Measurements from ENCODE around the gene HHLA2. TPM values are rescaled to one million over a fixed set of nuclear protein-coding genes. Genes with fewer than 3 reads are reported as not detected.

HHLA2 gene
- total RNA-seq, 2 donors from 2014 or later, result 0.43 to 1.8 TPM

GRCh38 chr3:108391917-108392593 lies 95.7 kb downstream of the HHLA2 start:
- H3K36me3 Mint-ChIP-seq, result no peaks in the 10 kb centered on the region
- H3K9me3 Mint-ChIP-seq, result no peaks in the 10 kb centered on the region
- no peak overlapping the region for H3K27ac Mint-ChIP-seq
- no peak for DNase-seq (ENCODE audit: low spot score in 2 of 2)
- ATAC-seq, result no peak

- ATAC-seq, result no peak
- no peak for DNase-seq (ENCODE audit: low spot score in 2 of 2)
- Mint-ChIP-seq H3K27ac (no peak overlapping the region), H3K36me3 (no peaks in the 10 kb centered on the region), H3K9me3 (no peaks in the 10 kb centered on the region)
Observed at GRCh38 chr3:108393128-108393900, 97.0 kb downstream of the HHLA2 start.

- ATAC-seq (no peak), DNase-seq (ENCODE audit: low spot score in 2 of 2) (no peak)
- Mint-ChIP-seq H3K36me3 (no peaks in the 10 kb centered on the region), H3K9me3 (no peaks in the 10 kb centered on the region), H3K27ac (no peak overlapping the region)
Observed at GRCh38 chr3:108394016-108394415, 97.7 kb downstream of the HHLA2 start.

- ATAC-seq (no peak), DNase-seq (ENCODE audit: low spot score in 2 of 2) (no peak)
- H3K9me3 Mint-ChIP-seq, result no peaks in the 10 kb centered on the region
- peaks cover 2% of the 10 kb centered on the region in 2 donors for H3K36me3 Mint-ChIP-seq
- no peak overlapping the region for H3K27ac Mint-ChIP-seq
Observed at GRCh38 chr3:108394563-108394962, 98.2 kb downstream of the HHLA2 start.

GRCh38 chr3:108396336-108396735 lies 100.0 kb downstream of the HHLA2 start:
- H3K36me3 Mint-ChIP-seq, result peaks cover 7 to 9% of the 10 kb centered on the region in 2 donors
- DNase-seq (ENCODE audit: low spot score in 2 of 2) (no peak), ATAC-seq (no peak)

GRCh38 chr3:108398510-108398909 lies 102.2 kb downstream of the HHLA2 start:
- DNase-seq (ENCODE audit: low spot score in 2 of 2) (no peak), ATAC-seq (no peak)
- H3K9me3 Mint-ChIP-seq, result no peaks in the 10 kb centered on the region
- no peak overlapping the region for H3K27ac Mint-ChIP-seq
- peaks cover 7 to 9% of the 10 kb centered on the region in 2 donors for H3K36me3 Mint-ChIP-seq

More at GRCh38 chr3:108396336-108396735, 100.0 kb downstream of the HHLA2 start:
- H3K9me3 Mint-ChIP-seq, result no peaks in the 10 kb centered on the region
- no peak overlapping the region for H3K27ac Mint-ChIP-seq

- no peaks in the 10 kb centered on the region for H3K9me3 Mint-ChIP-seq
Observed at GRCh38 chr3:108401836-108402235, 105.5 kb downstream of the HHLA2 start.

GRCh38 chr3:108403198-108403597 lies 106.8 kb downstream of the HHLA2 start:
- H3K27ac Mint-ChIP-seq, result no peak overlapping the region
- peaks cover 7 to 9% of the 10 kb centered on the region in 2 donors for H3K36me3 Mint-ChIP-seq
- DNase-seq (ENCODE audit: low spot score in 2 of 2) (no peak), ATAC-seq (no peak)
- H3K9me3 Mint-ChIP-seq, result no peaks in the 10 kb centered on the region

More at GRCh38 chr3:108401836-108402235, 105.5 kb downstream of the HHLA2 start:
- ATAC-seq, result no peak
- Mint-ChIP-seq H3K27ac (no peak overlapping the region), H3K36me3 (peaks cover 7 to 9% of the 10 kb centered on the region in 2 donors)
- no peak for DNase-seq (ENCODE audit: low spot score in 2 of 2)

GRCh38 chr3:108403686-108404345 lies 107.5 kb downstream of the HHLA2 start:
- H3K9me3 Mint-ChIP-seq, result no peaks in the 10 kb centered on the region
- H3K27ac Mint-ChIP-seq, result no peak overlapping the region
- ATAC-seq, result no peak
- H3K36me3 Mint-ChIP-seq, result peaks cover 7 to 9% of the 10 kb centered on the region in 2 donors
- DNase-seq (ENCODE audit: low spot score in 2 of 2), result no peak

- Mint-ChIP-seq H3K9me3 (no peaks in the 10 kb centered on the region), H3K27ac (no peak overlapping the region), H3K36me3 (peaks cover 7 to 9% of the 10 kb centered on the region in 2 donors)
- no peak for DNase-seq (ENCODE audit: low spot score in 2 of 2)
- ATAC-seq, result no peak
Observed at GRCh38 chr3:108404368-108404767, 108.0 kb downstream of the HHLA2 start.

- H3K36me3 Mint-ChIP-seq, result no peaks in the 10 kb centered on the region
- DNase-seq (ENCODE audit: low spot score in 2 of 2), result no peak
- H3K9me3 Mint-ChIP-seq, result no peaks in the 10 kb centered on the region
- H3K27ac Mint-ChIP-seq, result no peak overlapping the region
- ATAC-seq, result peak; percentile 14 to 28
Observed at GRCh38 chr3:108406063-108406660, 109.8 kb downstream of the HHLA2 start.

GRCh38 chr3:108406661-108407206 lies 110.4 kb downstream of the HHLA2 start:
- peak overlapping the region in 1 of 2 donors; percentile 15 for H3K27ac Mint-ChIP-seq
- H3K9me3 Mint-ChIP-seq, result no peaks in the 10 kb centered on the region
- ATAC-seq (peak; percentile 86 to 92), DNase-seq (ENCODE audit: low spot score in 2 of 2) (no peak)
- H3K36me3 Mint-ChIP-seq, result no peaks in the 10 kb centered on the region

- no peaks in the 10 kb centered on the region for H3K9me3 Mint-ChIP-seq
- DNase-seq (ENCODE audit: low spot score in 2 of 2), result no peak
- no peak for ATAC-seq
- no peaks in the 10 kb centered on the region for H3K36me3 Mint-ChIP-seq
- H3K27ac Mint-ChIP-seq, result no peak overlapping the region
Observed at GRCh38 chr3:108407886-108408285, 111.5 kb downstream of the HHLA2 start.

- Mint-ChIP-seq H3K27ac (no peak overlapping the region), H3K9me3 (no peaks in the 10 kb centered on the region), H3K36me3 (no peaks in the 10 kb centered on the region)
- ATAC-seq (no peak), DNase-seq (ENCODE audit: low spot score in 2 of 2) (no peak)
Observed at GRCh38 chr3:108408883-108409799, 112.8 kb downstream of the HHLA2 start.

GRCh38 chr3:108409800-108410178 lies 113.4 kb downstream of the HHLA2 start:
- H3K36me3 Mint-ChIP-seq, result no peaks in the 10 kb centered on the region
- H3K27ac Mint-ChIP-seq, result no peak overlapping the region
- no peaks in the 10 kb centered on the region for H3K9me3 Mint-ChIP-seq
- no peak for DNase-seq (ENCODE audit: low spot score in 2 of 2)
- ATAC-seq, result no peak

GRCh38 chr3:108410531-108410984 lies 114.2 kb downstream of the HHLA2 start:
- DNase-seq (ENCODE audit: low spot score in 2 of 2), result no peak
- no peak for ATAC-seq
- Mint-ChIP-seq H3K36me3 (no peaks in the 10 kb centered on the region), H3K27ac (no peak overlapping the region), H3K9me3 (no peaks in the 10 kb centered on the region)

All from activated naive CD4-positive, alpha-beta T cell treated with anti-CD3 and anti-CD28 coated beads, Interleukin-2, amount 50 U/mL, for 72 hours (primary cell).